K562 (cell line): Measurements from ENCODE around the gene TIMM23. TPM values are rescaled to one million over a fixed set of nuclear protein-coding genes. Genes with fewer than 3 reads are reported as not detected.
A peak's percentile ranks its signal among the peaks of the same experiment; 100 is the strongest.
"Not testable (repeated sequence)": the region's sequence is repeated elsewhere in the genome, so short reads cannot be mapped to it uniquely, and the experiment has no call there.

Source experiments
- CREM ChIP-seq: IDR thresholded peaks from 2 replicates; pipeline ENCODE4 v1.6.1; 2014; ENCODE audit warnings: antibody characterized with exemption, low read depth
- EP400 ChIP-seq: fragments of 450-650 bp; IDR thresholded peaks from 2 replicates; pipeline ENCODE4 v1.6.1; 2017; ENCODE audit warnings: antibody characterized with exemption, mild to moderate bottlenecking, moderate library complexity
- MAX ChIP-seq: sonication (generic); formaldehyde crosslinking; IDR thresholded peaks from 2 replicates; pipeline ENCODE4 v1.9.0; 2022; ENCODE audit warnings: mild to moderate bottlenecking, missing genetic modification reagents
- MYC ChIP-seq, 2 experiments: fragments of 250-450 bp in 1 of 2; sonication (Bioruptor Pico) in 1 of 2; IDR thresholded peaks; 2 replicates each; pipeline versions ENCODE4 v1.5.1 to v1.6.1; 2012 to 2021; ENCODE audit warnings: low read depth in 2 of 2, borderline replicate concordance in 1 of 2, improper control_type of control experiment in 1 of 2, low read length in 1 of 2, mild to moderate bottlenecking in 1 of 2, moderate library complexity in 1 of 2
- NKRF ChIP-seq: fragments of 450-650 bp; IDR thresholded peaks from 2 replicates; pipeline ENCODE4 v1.6.1; 2016; ENCODE audit warnings: borderline replicate concordance
- RFX1 ChIP-seq: fragments of 450-650 bp; IDR thresholded peaks from 2 replicates; pipeline ENCODE4 v1.6.1; 2016; ENCODE audit warnings: mild to moderate bottlenecking, moderate library complexity
- SUPT5H ChIP-seq: fragments of 450-650 bp; IDR thresholded peaks from 2 replicates; pipeline ENCODE4 v1.6.1; 2016
- TAF1 ChIP-seq: IDR thresholded peaks from 2 replicates; pipeline ENCODE4 v1.6.1; 2011; ENCODE audit warnings: mild to moderate bottlenecking, low read length, moderate library complexity; ENCODE audit not compliant: insufficient read depth, control insufficient read depth, severe bottlenecking; ENCODE audit errors: extremely low read depth
- TAF9B ChIP-seq: fragments of 450-650 bp; IDR thresholded peaks from 2 replicates; pipeline ENCODE4 v1.6.1; 2018; ENCODE audit warnings: mild to moderate bottlenecking; ENCODE audit not compliant: partially characterized antibody
- ZBTB40 ChIP-seq, 2 experiments: fragments of 450-650 bp in 1 of 2; sonication (generic) in 1 of 2; formaldehyde crosslinking in 1 of 2; IDR thresholded peaks; 2 replicates each; pipeline versions ENCODE4 v1.7.1 to v1.9.0; 2016 to 2022; ENCODE audit warnings: inconsistent platforms in 1 of 2, mild to moderate bottlenecking in 1 of 2, missing genetic modification reagents in 1 of 2
- ZNF232 ChIP-seq: sonication (generic); formaldehyde crosslinking; IDR thresholded peaks from 2 replicates; pipeline ENCODE4 v1.8.0; 2022; ENCODE audit warnings: mild to moderate bottlenecking, missing genetic modification reagents
- polyA plus RNA-seq, 8 experiments: library from polyadenylated mRNA; depleted of rRNA in 4 of 8; stranded (reverse) in 5 of 8; unstranded in 3 of 8; fragments of >200 nt; fragmentation: Nextera tagmentation in 2 of 8; fragmentation: Illumina TruSeq in 1 of 8; extraction: Ambion mirVana in 2 of 8; extraction: Trizol in 1 of 8; gene quantifications; 2 replicates each; pipeline versions ENCODE4 v1.2.1 to v1.2.3, GENCODE V29; 2011 to 2014; ENCODE audit warnings: inconsistent platforms in 1 of 8, missing spikeins in 1 of 8
- total RNA-seq, 7 experiments: library from RNA; depleted of rRNA in 6 of 7; stranded (reverse); fragments of >200 nt in 6 of 7; fragmentation: Illumina TruSeq in 2 of 7; extraction: Trizol in 2 of 7; gene quantifications; 2 replicates each; pipeline versions ENCODE4 v1.2.1 to v1.2.3, GENCODE V29; 2011 to 2021; ENCODE audit warnings: low replicate concordance in 1 of 7

TIMM23 gene
- total and polyA plus RNA-seq, 9 of the 15 experiments (the other 6 are each of a cell fraction or from before 2014, with no cell fraction given) = 148 to 280 (median 183) TPM

GRCh38 chr10:45972106-45972812 lies at the start of gene TIMM23 (continued):
- TF ChIP-seq NKRF (peak; percentile 89; the same call in 1 of the 2 replicates), ZNF232 (peak; percentile 58; the same call in 1 of the 2 replicates), TAF9B (peak; percentile 83), TAF1 (peak; percentile 71), RFX1 (peak; percentile 37; the same call in 1 of the 2 replicates), MAX (CRISPR knock-in tag) (peak; percentile 65; the same call in 1 of the 2 replicates), CREM (peak; percentile 76), MYC (IDR thresholded peaks at IDR 0.05; ENCODE audit: low read depth, low read length) (peak; percentile 68; the same call in 1 of the 2 replicates), MYC (CRISPR knock-in tag; IDR thresholded peaks at IDR 0.05; ENCODE audit: borderline replicate concordance, low read depth) (peak; percentile 62; the same call in 1 of the 2 replicates), ZBTB40 (IDR thresholded peaks at IDR 0.05) (peak; percentile 97), SUPT5H (peak; percentile 84), EP400 (peak; percentile 93)
- TF ChIP-seq ZBTB40 (CRISPR knock-in tag; IDR thresholded peaks at IDR 0.05) = not testable (repeated sequence)
